ENCODE data around the gene PRDX3. TPM values are rescaled to one million over a fixed set of nuclear protein-coding genes. Genes with fewer than 3 reads are reported as not detected.

PRDX3 gene
- 162 and 171 TPM in 2 replicates for total RNA-seq

- peak; percentile 88 to 90 for DNase-seq (ENCODE audit: low read depth in 2 of 2)
Observed at GRCh38 chr10:119178372-119179119, at the start of gene PRDX3. PRDX3 (minus strand) TSS chr10:119178812; CDS start chr10:119178790, 22 bp downstream.

- no peak for DNase-seq (ENCODE audit: low read depth in 2 of 2)
Observed at GRCh38 chr10:119227825-119228224, 49.2 kb upstream of the PRDX3 start.

DNA sequence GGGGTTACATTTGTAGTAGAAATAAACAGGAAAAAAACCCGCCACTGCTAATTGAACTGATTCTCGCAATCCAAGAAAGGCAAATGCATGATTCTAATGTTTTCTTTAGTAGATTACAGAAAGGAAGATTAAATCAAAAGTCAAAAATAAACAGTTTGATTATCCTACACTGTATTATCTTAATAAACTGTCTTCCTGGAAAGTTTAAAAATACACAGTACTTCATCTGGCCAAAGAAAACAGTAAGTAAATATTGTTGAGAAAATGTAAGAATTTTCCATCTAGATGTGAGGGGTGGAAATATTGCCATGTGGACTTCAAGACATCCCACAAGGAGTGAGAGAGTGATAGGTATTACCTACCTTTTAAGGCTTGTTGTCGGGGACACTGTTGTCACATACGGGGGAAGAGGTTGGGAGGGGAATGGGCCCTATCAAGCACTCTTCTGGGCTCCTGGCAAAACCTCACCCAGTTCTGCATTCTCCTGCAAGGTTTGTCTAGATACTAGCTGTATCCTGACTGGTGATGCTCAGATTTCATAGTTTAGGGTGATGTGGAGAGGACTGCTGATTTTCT is 46.6 kb upstream of the PRDX3 start:
- DNase-seq (ENCODE audit: low read depth in 2 of 2): no peak

- no peak for DNase-seq (ENCODE audit: low read depth in 2 of 2)
Observed at GRCh38 chr10:119222966-119223386, 44.4 kb upstream of the PRDX3 start.

- no peak for DNase-seq (ENCODE audit: low read depth in 2 of 2)
Observed at GRCh38 chr10:119222537-119222936, 43.9 kb upstream of the PRDX3 start.

DNA sequence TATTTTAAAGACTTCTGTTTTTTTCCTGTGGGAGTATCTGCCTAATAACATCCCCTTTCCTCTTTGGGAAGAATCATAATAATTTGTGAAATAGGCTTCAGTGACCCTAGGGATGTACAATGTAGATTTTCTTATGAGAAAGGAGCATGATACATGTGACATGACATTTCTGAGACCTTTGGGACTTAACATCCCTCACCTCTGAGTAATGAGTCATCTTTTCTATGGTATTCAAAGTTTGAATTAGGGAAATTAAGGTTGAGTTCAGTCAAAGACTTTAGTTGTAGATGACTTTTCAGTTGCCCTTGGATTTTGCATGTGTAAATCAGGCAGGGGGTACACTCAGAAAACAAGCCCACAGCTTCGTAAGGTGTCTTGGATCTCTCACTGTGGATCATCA is 43.1 kb upstream of the PRDX3 start:
- no peak for DNase-seq (ENCODE audit: low read depth in 2 of 2)

- DNase-seq (ENCODE audit: low read depth in 2 of 2): peak in 1 of 2 donors; percentile 43
Observed at GRCh38 chr10:119221201-119221600, 42.6 kb upstream of the PRDX3 start.

DNA sequence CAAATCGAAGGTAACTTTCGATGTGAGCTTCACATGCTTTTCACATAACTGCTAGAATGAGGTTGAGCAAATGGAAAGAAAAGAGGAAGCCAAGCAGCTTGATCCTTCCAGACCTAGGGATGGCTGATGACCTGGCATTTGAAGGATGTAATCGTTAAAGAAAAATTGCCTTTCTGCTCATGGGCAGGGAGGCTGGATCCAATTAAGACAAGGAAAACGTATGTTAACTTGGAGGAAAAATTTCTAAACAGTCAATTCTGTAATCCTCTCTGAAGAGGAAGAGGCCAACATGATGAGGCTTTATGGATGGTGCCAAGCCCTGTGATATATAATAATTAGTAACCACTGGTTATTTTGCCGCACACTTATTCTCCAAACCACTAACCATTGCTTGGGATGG is 41.3 kb upstream of the PRDX3 start:
- DNase-seq (ENCODE audit: low read depth in 2 of 2): no peak

DNA sequence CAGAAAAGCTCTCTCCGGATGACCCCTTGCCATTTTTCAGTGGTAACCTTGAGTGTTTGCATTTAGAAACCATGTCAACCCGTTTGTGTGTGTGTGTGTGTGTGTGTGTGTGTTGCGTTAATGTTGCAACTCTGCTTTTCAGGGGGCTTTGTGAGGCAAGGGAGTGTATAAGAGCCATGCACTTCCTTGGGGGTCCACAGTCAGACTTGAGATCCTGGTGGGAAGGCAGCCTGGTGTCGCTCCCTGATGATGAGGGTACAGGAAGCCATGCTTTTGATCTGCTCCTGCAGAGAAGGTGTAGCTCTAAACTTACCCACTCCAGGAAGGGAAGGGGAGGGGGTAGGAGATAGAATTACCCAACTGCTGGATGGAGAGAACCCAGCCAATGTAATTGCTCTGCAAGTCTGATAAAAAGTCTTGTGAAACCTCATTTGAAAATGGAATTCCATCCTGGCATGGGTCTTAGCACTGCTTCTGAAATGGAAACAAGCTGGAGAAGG is 39.4 kb upstream of the PRDX3 start:
- no peak for DNase-seq (ENCODE audit: low read depth in 2 of 2)

GRCh38 chr10:119217401-119217800 is 38.8 kb upstream of the PRDX3 start:
- no peak for DNase-seq (ENCODE audit: low read depth in 2 of 2)

GRCh38 chr10:119216127-119216526 is 37.5 kb upstream of the PRDX3 start:
- no peak for DNase-seq (ENCODE audit: low read depth in 2 of 2)

DNA sequence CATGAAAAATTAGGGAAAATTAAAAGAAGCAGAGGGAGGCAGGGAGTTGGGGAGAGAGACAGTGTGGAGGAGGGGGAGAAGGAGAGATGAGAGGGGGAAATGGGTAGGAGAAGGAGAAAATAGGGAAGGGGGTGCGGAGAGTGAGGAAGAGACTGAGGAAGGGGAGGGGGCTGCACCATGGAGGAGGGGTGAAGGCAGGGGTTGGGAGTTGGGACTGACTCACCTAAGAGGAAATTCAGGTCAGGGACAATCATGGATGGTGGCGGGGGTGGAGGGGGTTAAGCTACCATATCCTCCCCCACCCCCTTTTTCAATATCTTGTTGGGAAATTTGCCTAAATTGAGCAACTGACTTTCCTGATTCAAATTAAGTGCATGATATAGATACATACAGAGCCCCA is 36.8 kb upstream of the PRDX3 start:
- no peak for DNase-seq (ENCODE audit: low read depth in 2 of 2)

GRCh38 chr10:119211625-119212441 is 33.2 kb upstream of the PRDX3 start:
- DNase-seq (ENCODE audit: low read depth in 2 of 2): peak in 1 of 2 donors; percentile 44

GRCh38 chr10:119211176-119211575 is 32.6 kb upstream of the PRDX3 start:
- peak; percentile 26 to 57 for DNase-seq (ENCODE audit: low read depth in 2 of 2)

DNA sequence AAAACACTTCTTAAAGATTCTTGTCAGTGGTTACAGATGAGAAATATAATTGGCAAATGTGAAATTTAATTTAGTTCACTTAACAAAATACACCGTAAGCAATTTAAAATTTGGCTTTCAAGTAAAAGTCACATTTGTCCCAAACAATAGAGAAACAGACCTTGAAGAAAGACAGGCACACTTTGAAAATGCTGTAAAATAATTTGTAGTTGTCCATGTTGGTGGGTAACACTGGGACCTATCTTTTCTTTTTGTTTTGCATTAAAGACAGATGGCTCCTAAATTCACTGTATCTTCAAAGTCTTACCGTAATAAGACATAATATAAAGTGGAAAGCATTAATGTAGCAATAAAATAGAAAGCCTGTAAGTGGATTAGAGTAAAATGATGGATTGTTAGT is 32.0 kb upstream of the PRDX3 start:
- DNase-seq (ENCODE audit: low read depth in 2 of 2): no peak

- peak in 1 of 2 donors; percentile 55 for DNase-seq (ENCODE audit: low read depth in 2 of 2)
Observed at GRCh38 chr10:119209736-119210355, 31.2 kb upstream of the PRDX3 start.

- DNase-seq (ENCODE audit: low read depth in 2 of 2): peak; percentile 72 to 81
Observed at GRCh38 chr10:119209035-119209735, 30.6 kb upstream of the PRDX3 start.

GRCh38 chr10:119208553-119208940 is 29.9 kb upstream of the PRDX3 start:
- peak in 1 of 2 donors; percentile 42 for DNase-seq (ENCODE audit: low read depth in 2 of 2)

DNA sequence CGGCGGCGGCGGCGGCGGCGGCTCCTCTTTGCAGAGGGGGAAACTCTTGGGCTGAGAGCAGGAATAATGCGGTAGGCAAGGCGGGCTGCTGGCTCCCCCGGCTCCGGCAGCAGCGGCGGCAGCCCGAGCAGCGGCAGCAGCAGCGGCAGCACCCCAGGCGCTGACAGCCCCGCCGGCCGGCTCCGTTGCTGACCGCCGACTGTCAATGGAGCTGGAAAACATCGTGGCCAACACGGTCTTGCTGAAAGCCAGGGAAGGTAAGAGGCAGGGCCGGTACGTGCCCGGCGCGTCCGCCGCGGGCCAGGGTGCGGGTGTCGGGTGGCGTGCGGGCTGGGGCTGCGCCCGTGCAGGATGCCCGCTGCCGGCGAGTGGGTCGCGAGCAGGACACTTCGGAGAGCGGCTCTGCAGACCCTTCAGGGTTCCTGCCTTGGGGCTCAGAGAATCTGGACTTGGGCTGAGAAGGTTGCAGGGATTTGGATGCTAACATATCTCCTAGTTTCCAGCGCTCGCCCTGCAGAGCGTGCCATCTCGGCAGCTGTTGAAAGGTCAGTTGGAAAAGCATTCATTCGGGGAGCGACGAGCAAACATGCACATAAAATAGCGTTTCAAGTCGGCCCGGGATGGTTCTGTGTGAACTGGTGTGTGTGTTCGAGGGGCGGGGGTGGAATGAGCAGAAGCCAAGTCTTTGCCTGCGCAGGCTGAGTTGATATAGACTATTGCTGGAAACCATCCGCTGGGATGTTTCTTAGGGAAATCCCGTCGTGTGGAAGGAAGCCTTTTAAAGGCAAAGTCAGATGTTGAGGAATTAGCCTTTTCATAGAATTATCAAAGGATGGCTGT is 29.3 kb upstream of the PRDX3 start:
- peak; percentile 62 to 69 for DNase-seq (ENCODE audit: low read depth in 2 of 2)

DNA sequence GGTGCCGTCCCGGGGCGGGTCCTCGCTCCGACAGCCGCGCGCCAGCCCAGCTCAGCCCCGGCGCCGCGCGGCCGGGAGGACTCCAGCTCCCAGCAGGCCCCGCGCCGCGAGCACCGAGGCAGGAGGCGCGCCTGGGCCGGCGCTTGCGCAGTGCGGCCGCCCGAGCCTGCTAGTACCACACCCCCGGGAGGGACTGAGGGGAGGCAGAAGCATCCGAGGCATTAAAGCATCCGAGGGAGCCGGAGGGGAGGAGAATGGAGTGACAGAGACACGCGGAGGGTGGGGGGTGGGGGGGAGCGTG is 28.7 kb upstream of the PRDX3 start, which contains the start of gene GRK5:
Gene GRK5 (plus strand): TSS at position 206 of the 301 bp plus-strand sequence. CDS start 347 bp downstream, outside the sequence.
- peak; percentile 98 for DNase-seq (ENCODE audit: low read depth in 2 of 2)
